Measurements from ENCODE around the gene CCDC124.

CCDC124 gene

GRCh38 chr19:17948931-17949930 is 16.4 kb downstream of the CCDC124 start:
- H3K9me2 ChIP-seq (ENCODE audit: low read depth, low read length) = no peaks in the 10 kb centered on the region
- H3K27me3 ChIP-seq (ENCODE audit: insufficient read depth, low read length) = peaks cover 18% of the 10 kb centered on the region; the same call in 1 of the 2 replicates
- no peak overlapping the region for H2AFZ ChIP-seq (ENCODE audit: low read length)
- TF ChIP-seq, protein P1, sequence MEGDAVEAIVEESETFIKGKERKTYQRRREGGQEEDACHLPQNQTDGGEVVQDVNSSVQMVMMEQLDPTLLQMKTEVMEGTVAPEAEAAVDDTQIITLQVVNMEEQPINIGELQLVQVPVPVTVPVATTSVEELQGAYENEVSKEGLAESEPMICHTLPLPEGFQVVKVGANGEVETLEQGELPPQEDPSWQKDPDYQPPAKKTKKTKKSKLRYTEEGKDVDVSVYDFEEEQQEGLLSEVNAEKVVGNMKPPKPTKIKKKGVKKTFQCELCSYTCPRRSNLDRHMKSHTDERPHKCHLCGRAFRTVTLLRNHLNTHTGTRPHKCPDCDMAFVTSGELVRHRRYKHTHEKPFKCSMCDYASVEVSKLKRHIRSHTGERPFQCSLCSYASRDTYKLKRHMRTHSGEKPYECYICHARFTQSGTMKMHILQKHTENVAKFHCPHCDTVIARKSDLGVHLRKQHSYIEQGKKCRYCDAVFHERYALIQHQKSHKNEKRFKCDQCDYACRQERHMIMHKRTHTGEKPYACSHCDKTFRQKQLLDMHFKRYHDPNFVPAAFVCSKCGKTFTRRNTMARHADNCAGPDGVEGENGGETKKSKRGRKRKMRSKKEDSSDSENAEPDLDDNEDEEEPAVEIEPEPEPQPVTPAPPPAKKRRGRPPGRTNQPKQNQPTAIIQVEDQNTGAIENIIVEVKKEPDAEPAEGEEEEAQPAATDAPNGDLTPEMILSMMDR (IDR thresholded peaks at IDR 0.05; ENCODE audit: low read length) = no peak
- no peak for TF ChIP-seq EZH2 (IDR thresholded peaks at IDR 0.05; ENCODE audit: borderline replicate concordance, low read length)
- H3K4me2 ChIP-seq (ENCODE audit: low read length) = peak overlapping the region; percentile 73
- H3K4me3 ChIP-seq (ENCODE audit: low read depth, low read length, poor library complexity, severe bottlenecking) = peak overlapping the region; percentile 60
- peaks cover 40% of the 10 kb centered on the region for H3K4me1 ChIP-seq (ENCODE audit: insufficient read depth, low read length, severe bottlenecking)
- no peak overlapping the region; the same call in 1 of the 2 replicates for H3K9ac ChIP-seq (ENCODE audit: low read length)
- no peak overlapping the region for H3K27ac ChIP-seq (ENCODE audit: low read depth, low read length, poor library complexity, severe bottlenecking)
- H3K9me3 ChIP-seq (ENCODE audit: low read length) = no peaks in the 10 kb centered on the region
- H3F3A ChIP-seq (ENCODE audit: insufficient read depth, low read length) = no peaks in the 10 kb centered on the region
- H3K79me2 ChIP-seq (ENCODE audit: insufficient read depth, low read length) = no peaks in the 10 kb centered on the region
- no peaks in the 10 kb centered on the region for H4K20me1 ChIP-seq (ENCODE audit: insufficient read depth, low read length)
- H3K36me3 ChIP-seq (ENCODE audit: insufficient read depth, low read length) = no peaks in the 10 kb centered on the region

DNA sequence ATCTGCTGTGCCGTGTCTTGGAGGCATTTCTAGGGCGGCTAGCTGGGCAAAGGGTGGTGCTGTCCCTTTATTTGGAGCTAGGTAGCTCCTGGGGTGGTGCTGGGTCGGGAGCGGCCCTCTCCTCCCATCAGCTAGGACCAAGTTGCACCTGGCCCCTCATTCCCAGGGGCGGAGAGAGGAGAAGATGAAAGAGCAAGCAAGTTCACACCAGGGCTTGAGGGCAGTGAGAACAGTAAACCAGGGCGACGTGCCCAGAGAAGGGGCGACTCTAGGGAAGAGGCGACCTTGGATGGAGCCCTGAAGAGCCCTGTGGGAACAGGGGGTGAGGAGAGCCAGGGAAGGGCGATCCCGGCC is 17.1 kb downstream of the CCDC124 start:
- Histone ChIP-seq H3K9me2 (ENCODE audit: low read depth, low read length) (no peaks in the 10 kb centered on the region), H3K27me3 (ENCODE audit: insufficient read depth, low read length) (peaks cover 18% of the 10 kb centered on the region; the same call in 1 of the 2 replicates), H3K79me2 (ENCODE audit: insufficient read depth, low read length) (no peaks in the 10 kb centered on the region), H3K36me3 (ENCODE audit: insufficient read depth, low read length) (no peaks in the 10 kb centered on the region), H3K4me2 (ENCODE audit: low read length) (peak overlapping the region; percentile 34; the same call in 1 of the 2 replicates), H3K27ac (ENCODE audit: low read depth, low read length, poor library complexity, severe bottlenecking) (no peak overlapping the region), H3F3A (ENCODE audit: insufficient read depth, low read length) (no peaks in the 10 kb centered on the region), H2AFZ (ENCODE audit: low read length) (no peak overlapping the region), H4K20me1 (ENCODE audit: insufficient read depth, low read length) (no peaks in the 10 kb centered on the region), H3K9me3 (ENCODE audit: low read length) (no peaks in the 10 kb centered on the region), H3K9ac (ENCODE audit: low read length) (no peak overlapping the region), H3K4me1 (ENCODE audit: insufficient read depth, low read length, severe bottlenecking) (peaks cover 40% of the 10 kb centered on the region), H3K4me3 (ENCODE audit: low read depth, low read length, poor library complexity, severe bottlenecking) (no peak overlapping the region)
- no peak for TF ChIP-seq EZH2 (IDR thresholded peaks at IDR 0.05; ENCODE audit: borderline replicate concordance, low read length)
- TF ChIP-seq, protein P1 (IDR thresholded peaks at IDR 0.05; ENCODE audit: low read length) = no peak

GRCh38 chr19:17950310-17951156 is 17.7 kb downstream of the CCDC124 start:
- Histone ChIP-seq H2AFZ (ENCODE audit: low read length) (no peak overlapping the region), H3K27ac (ENCODE audit: low read depth, low read length, poor library complexity, severe bottlenecking) (no peak overlapping the region), H3K9ac (ENCODE audit: low read length) (no peak overlapping the region), H4K20me1 (ENCODE audit: insufficient read depth, low read length) (no peaks in the 10 kb centered on the region), H3K4me1 (ENCODE audit: insufficient read depth, low read length, severe bottlenecking) (peaks cover 40% of the 10 kb centered on the region), H3K27me3 (ENCODE audit: insufficient read depth, low read length) (peaks cover 18% of the 10 kb centered on the region; the same call in 1 of the 2 replicates), H3F3A (ENCODE audit: insufficient read depth, low read length) (no peaks in the 10 kb centered on the region), H3K4me3 (ENCODE audit: low read depth, low read length, poor library complexity, severe bottlenecking) (no peak overlapping the region), H3K9me3 (ENCODE audit: low read length) (no peaks in the 10 kb centered on the region), H3K36me3 (ENCODE audit: insufficient read depth, low read length) (no peaks in the 10 kb centered on the region), H3K79me2 (ENCODE audit: insufficient read depth, low read length) (no peaks in the 10 kb centered on the region), H3K4me2 (ENCODE audit: low read length) (peak overlapping the region; percentile 34; the same call in 1 of the 2 replicates), H3K9me2 (ENCODE audit: low read depth, low read length) (no peaks in the 10 kb centered on the region)
- TF ChIP-seq, protein P1 (IDR thresholded peaks at IDR 0.05; ENCODE audit: low read length) = no peak
- no peak for TF ChIP-seq EZH2 (IDR thresholded peaks at IDR 0.05; ENCODE audit: borderline replicate concordance, low read length)

Data from OCI-LY1 (cell line).